A172 (cell line): Measurements from ENCODE around the gene ASPSCR1. TPM values are rescaled to one million over a fixed set of nuclear protein-coding genes. Genes with fewer than 3 reads are reported as not detected.

Experiments
- DNase-seq: peaks from one replicate; pipeline ENCODE4 v3.0.0-alpha.2; 2015; ENCODE audit warnings: low spot score
- total RNA-seq: library from RNA; depleted of rRNA; stranded (reverse); fragments of >200 nt; shearing (Covaris generic); gene quantifications from 2 replicates; pipeline ENCODE4 v1.2.3, GENCODE V29; 2014

Gene ASPSCR1
- total RNA-seq, 1 experiment from 2014 or later, result 25.8 TPM

DNA sequence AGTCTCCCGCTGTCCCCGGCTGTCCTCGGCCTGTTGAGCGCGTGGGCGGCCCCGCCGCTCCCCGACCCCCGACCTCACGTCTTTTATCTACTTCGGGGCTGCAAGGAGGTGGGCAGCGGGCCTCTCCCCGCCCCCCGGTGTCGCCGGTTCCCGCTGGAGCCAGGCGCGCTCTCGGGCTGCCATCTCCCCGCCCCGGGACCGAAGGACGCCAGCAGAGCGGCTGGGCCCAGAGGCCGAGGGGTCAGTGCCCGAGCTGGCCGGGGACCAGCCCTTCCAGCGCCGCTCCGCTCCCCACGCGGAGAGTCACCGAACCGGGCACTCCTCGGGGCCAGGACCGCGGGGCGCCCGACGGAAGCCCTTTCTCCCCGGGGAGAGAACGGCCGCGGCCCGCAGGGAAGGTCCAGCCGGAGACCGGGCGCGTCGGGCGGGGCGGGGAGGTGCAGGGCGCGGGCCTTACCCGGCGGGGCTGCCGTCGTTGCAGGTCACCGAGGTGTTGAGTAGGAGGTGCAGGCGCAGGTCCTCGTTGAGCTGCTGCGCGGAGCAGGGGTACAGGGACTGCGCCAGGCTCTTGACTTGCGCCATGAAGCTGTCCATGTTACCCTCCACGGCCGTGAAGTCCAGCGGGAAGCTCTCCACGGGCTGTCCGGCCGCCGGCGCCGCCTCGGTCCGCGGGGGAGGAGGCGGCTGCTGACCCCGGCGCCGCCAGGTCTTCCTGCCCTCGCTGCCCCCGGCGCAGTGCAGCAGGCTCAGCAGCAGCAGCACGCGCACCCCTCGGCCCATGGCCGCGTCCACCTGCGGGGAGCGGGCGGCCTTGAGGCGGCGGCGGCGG lies 17.1 kb upstream of the ASPSCR1 start:
- no peak for DNase-seq

DNA sequence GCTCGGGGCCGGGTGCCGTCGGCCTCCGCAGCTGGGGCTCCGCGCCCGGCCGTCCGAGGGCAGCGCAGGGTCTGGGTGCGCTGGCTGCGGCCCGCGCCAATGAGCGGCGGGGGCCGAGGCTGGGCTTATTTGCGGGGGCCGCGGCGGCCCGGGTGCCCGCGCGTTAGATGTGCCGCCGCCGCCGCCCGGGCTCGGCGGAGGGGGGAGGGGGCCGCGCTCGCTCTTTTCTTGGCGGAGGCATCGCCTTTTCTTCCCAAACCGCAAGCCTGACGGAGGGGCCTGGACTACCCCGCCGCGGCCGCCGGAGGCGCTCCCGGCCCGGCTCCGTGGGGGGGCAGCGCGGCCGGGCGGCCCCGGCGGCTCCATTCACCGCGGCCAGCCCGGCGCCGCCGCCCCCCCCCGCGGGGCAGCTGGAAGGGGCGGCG lies 16.3 kb upstream of the ASPSCR1 start, which contains the start of gene NOTUM:
NOTUM (minus strand) TSS at position 101 of the 425 bp plus-strand sequence. CDS start 278 bp downstream, outside the sequence.
- DNase-seq, result no peak

GRCh38 chr17:81961521-81962498 lies 15.6 kb upstream of the ASPSCR1 start:
- no peak for DNase-seq

DNA sequence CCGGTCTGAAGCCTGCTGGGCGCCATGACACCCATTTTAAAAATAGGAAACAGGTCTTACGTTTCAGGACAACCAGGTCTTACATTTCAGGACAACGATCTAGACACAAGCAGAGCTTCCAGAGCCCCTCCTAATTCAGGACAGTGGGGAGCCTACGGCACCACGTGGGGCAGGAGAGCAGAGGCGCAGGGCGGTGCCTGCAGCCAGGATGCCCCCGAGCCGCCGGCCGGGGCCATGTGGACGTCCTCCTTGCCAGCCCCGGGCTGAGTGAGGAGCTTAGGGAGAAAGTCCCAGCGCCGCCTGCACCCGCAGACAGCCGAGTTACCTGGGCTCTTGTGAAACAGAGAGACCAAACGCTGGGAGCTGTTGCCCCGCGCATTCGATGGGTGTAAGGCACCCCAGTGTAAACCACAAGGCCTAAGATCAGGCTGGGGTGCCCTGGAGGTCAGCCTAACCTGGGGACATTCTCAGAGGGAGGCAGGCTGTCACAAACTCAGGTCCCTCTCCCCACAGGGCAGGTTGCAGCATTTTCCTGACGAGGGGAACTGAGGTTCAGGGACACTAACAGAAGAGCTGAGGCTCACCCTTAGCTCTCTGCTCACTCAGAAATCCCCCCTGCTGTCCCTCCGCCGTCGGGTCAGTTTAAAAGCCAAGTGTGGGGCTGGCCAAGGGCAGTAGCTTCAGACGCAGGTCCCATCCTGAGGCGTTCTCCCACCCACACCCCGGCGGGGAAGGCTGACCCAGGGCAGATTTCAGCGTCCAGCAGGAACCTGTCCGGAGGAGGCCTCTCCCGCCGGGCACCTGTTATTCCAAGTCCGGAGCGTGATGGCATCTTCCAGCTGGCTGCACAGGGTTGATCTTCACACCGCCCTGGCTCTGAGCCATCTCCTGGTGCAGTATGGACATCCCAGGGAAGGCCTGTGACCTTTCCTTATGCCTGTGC lies 14.7 kb upstream of the ASPSCR1 start:
- no peak for DNase-seq

GRCh38 chr17:81964081-81964849 lies 13.2 kb upstream of the ASPSCR1 start:
- DNase-seq, result no peak

GRCh38 chr17:81966343-81967243 lies 10.8 kb upstream of the ASPSCR1 start:
- DNase-seq, result no peak

- DNase-seq, result no peak
Measured at GRCh38 chr17:81967244-81967532, 10.2 kb upstream of the ASPSCR1 start.

DNA sequence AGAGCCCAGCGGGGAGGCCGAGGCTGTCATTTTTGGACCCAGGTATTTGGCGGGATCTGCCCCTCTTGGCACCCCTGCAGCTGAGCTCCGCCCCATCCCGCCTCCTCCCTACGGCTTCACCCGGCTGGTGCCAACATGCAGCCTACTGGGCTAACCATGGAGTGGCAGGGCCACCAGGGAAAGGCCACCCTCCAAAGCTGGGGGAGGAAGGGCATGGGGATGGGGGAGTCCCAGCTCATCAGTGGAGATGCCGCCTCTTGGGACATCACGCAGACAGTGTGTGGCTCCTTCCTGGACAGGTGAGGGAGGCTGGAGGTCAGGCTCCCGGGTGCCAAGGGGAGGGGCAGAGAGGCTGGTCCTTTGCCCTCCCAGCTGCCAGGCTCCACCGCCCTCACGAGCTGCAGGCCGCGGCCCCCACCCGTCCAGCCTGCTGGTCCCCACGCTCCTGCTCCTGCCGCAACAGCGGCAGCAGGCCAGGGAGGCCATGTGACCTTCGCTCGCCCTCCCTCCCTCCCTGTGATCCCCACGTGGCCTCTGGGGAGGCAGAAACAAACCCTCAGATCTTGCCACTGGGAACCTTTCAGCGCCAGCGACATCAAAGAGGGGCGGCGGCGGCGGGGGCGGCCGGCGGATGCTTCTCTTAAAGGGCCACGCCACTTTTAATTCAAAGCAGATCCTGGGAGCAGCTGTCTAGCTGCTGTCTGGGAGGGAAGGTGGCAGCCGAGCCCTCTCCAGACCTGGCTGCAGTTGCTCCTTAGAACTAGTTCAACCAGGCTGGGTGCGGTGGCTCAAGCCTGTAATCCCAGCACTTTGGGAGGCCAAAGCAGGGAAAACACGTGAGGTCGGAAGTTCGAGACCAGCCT lies 9.7 kb upstream of the ASPSCR1 start:
- DNase-seq, result peak; percentile 54

- no peak for DNase-seq
Measured at GRCh38 chr17:81968396-81968745, 9.1 kb upstream of the ASPSCR1 start.

GRCh38 chr17:81968850-81969812 lies 8.3 kb upstream of the ASPSCR1 start:
- no peak for DNase-seq

GRCh38 chr17:81973432-81973831 lies 4.0 kb upstream of the ASPSCR1 start:
- DNase-seq, result no peak

DNA sequence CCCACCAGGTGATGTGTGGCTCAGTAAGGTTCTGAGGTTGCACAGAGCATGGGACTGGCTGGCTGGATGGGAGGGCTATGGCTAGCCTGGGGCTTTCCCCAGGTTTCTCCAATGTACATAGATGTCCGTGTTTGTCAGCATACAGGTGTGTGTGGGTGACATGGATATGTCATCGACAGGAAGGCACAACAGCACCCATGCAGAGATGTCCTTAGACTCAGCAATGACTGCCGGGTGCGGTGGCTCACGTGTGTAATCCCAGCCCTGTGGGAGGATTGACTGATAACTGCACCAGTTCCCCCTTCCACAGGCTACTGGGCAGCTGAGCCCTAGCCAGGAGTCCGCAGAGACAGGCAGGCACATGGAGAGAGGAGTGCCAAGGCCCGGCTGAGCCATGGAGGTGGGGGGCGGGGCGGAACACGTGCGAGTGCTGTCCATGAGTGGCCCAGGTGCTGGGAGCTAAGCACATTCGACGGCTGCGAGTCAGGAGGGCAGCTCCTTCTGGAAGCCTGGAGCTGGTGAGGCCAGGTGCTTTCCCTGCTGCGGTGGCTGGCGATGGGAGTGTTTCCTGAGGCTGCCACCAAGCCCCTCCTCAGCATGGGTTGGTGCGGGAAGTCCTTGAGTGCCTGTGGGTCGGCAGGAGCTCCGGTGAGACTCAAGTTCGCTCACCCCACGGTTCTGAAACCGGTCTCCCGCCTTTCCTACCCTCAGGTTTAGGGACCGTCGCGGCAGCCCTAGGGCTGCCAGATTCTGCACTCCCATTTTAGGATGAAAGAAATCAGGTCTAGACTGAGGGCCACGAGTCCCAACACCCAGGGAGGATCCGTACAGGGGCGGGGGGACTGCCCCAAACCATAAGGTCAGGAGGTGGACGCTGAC lies 858 bp upstream of the ASPSCR1 start:
- peak; percentile 22 for DNase-seq

GRCh38 chr17:81978524-81979298 lies 1.3 kb downstream of the ASPSCR1 start:
- DNase-seq, result no peak

DNA sequence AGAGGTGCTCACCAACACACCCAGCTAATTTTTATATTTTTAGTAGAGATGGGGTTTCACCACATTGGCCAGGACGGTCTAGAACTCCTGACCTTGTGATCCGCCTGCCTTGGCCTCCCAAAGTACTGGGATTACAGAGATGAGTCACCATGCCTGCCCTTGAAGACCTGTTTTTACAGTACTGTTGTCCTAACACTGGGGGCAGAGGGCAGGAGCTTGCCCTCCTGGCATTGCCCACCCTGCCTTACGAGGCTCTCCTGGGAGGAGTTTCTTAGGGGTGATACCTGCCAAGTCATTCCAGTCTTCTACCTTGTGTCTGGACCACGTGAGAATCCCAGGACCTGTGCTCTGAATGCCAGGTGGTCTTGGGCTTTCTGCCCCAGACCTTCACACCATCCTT lies 2.7 kb downstream of the ASPSCR1 start:
- no peak for DNase-seq

GRCh38 chr17:81980707-81981343 lies 3.4 kb downstream of the ASPSCR1 start:
- peak; percentile 68 for DNase-seq
